Trophoblast cell (in vitro differentiated cells and primary cell): ENCODE results near the gene CABYR. TPM values are rescaled to one million over a fixed set of nuclear protein-coding genes. Genes with fewer than 3 reads are reported as not detected.

Source experiments
- DNase-seq, 2 donors: peaks; one replicate each; pipeline ENCODE4 v3.0.0-alpha.2; 2016
- H2AFZ ChIP-seq: 2 replicates; pipeline ENCODE4 v1.6.1; 2013; ENCODE audit warnings: low read length, moderate library complexity, mild to moderate bottlenecking; ENCODE audit not compliant: insufficient read depth, poor library complexity
- H2AK5ac ChIP-seq: 2 replicates; pipeline ENCODE4 v1.6.1; 2013; ENCODE audit warnings: mild to moderate bottlenecking, low read length
- H2BK120ac ChIP-seq: 2 replicates; pipeline ENCODE4 v1.6.1; 2013; ENCODE audit warnings: low read length, mild to moderate bottlenecking, moderate library complexity; ENCODE audit not compliant: insufficient read depth, poor library complexity
- H2BK12ac ChIP-seq: 2 replicates; pipeline ENCODE4 v1.6.1; 2013; ENCODE audit warnings: mild to moderate bottlenecking, low read length, moderate library complexity
- H2BK5ac ChIP-seq: 2 replicates; pipeline ENCODE4 v1.6.1; 2013; ENCODE audit warnings: low read length, low read depth, moderate library complexity, mild to moderate bottlenecking; ENCODE audit not compliant: poor library complexity
- H3K14ac ChIP-seq: 2 replicates; pipeline ENCODE4 v1.6.1; 2013; ENCODE audit warnings: mild to moderate bottlenecking, low read length
- H3K18ac ChIP-seq: 2 replicates; pipeline ENCODE4 v1.6.1; 2013; ENCODE audit warnings: mild to moderate bottlenecking, low read length
- H3K23ac ChIP-seq: 2 replicates; pipeline ENCODE4 v1.6.1; 2013; ENCODE audit warnings: low read length
- H3K27ac ChIP-seq: 2 replicates; pipeline ENCODE4 v1.5.1; 2013; ENCODE audit warnings: low read depth, mild to moderate bottlenecking, inconsistent platforms, low read length, moderate library complexity
- H3K27me3 ChIP-seq: 2 replicates; pipeline ENCODE4 v1.6.1; 2013; ENCODE audit warnings: inconsistent platforms, mild to moderate bottlenecking, low read length, moderate library complexity; ENCODE audit not compliant: insufficient read depth
- H3K36me3 ChIP-seq, 2 experiments: 1 replicate in 1 of 2; 2 replicates in 1 of 2; pipeline ENCODE4 v1.6.1; 2013; ENCODE audit warnings: low read length in 2 of 2, mild to moderate bottlenecking in 2 of 2, moderate library complexity in 1 of 2; ENCODE audit not compliant: insufficient read depth in 2 of 2, control insufficient read depth in 1 of 2
- H3K4ac ChIP-seq: 2 replicates; pipeline ENCODE4 v1.6.1; 2013; ENCODE audit warnings: low read depth, mild to moderate bottlenecking, low read length, moderate library complexity
- H3K4me1 ChIP-seq, 2 experiments: 1 replicate in 1 of 2; 2 replicates in 1 of 2; pipeline ENCODE4 v1.6.1; 2013; ENCODE audit warnings: low read length in 2 of 2, mild to moderate bottlenecking in 2 of 2, moderate library complexity in 1 of 2; ENCODE audit not compliant: insufficient read depth in 2 of 2, control insufficient read depth in 1 of 2
- H3K4me2 ChIP-seq: 2 replicates; pipeline ENCODE4 v1.6.1; 2013; ENCODE audit warnings: inconsistent platforms, mild to moderate bottlenecking, low read length, moderate library complexity
- H3K4me3 ChIP-seq: 2 replicates; pipeline ENCODE4 v1.5.1; 2013; ENCODE audit warnings: mild to moderate bottlenecking, low read depth, low read length, inconsistent platforms
- H3K79me1 ChIP-seq: one replicate; pipeline ENCODE4 v1.6.1; 2013; ENCODE audit warnings: low read length
- H3K79me2 ChIP-seq: 2 replicates; pipeline ENCODE4 v1.6.1; 2013; ENCODE audit warnings: low read length, mild to moderate bottlenecking; ENCODE audit not compliant: control insufficient read depth, insufficient read depth, poor library complexity
- H3K9ac ChIP-seq: 2 replicates; pipeline ENCODE4 v1.6.1; 2013; ENCODE audit warnings: mild to moderate bottlenecking, low read length
- H3K9me3 ChIP-seq: 2 replicates; pipeline ENCODE4 v1.6.1; 2013; ENCODE audit warnings: low read depth, mild to moderate bottlenecking, control low read depth, inconsistent platforms, low read length; ENCODE audit not compliant: insufficient read depth
- H4K12ac ChIP-seq: 2 replicates; pipeline ENCODE4 v1.6.1; 2013; ENCODE audit warnings: low read depth, mild to moderate bottlenecking, low read length, moderate library complexity
- H4K8ac ChIP-seq: 2 replicates; pipeline ENCODE4 v1.6.1; 2013; ENCODE audit warnings: low read depth, mild to moderate bottlenecking, low read length, moderate library complexity
- H4K91ac ChIP-seq: one replicate; pipeline ENCODE4 v1.6.1; 2013; ENCODE audit warnings: low read depth, mild to moderate bottlenecking, low read length, moderate library complexity
- WGBS: extraction: QIAGEN DNeasy Blood & Tissue Kit; methylation state at CpG from one replicate; pipeline ENCODE4 v1.1.7; 2013; ENCODE audit warnings: missing lambda C conversion rate; ENCODE audit not compliant: insufficient read length, insufficient coverage; ENCODE audit errors: extremely low coverage; 5-methylcytosine and 5-hydroxymethylcytosine counted together
- polyA plus RNA-seq: library from polyadenylated mRNA; stranded (reverse); fragments of 200-250 nt; gene quantifications from 2 replicates; pipeline ENCODE4 v1.2.3, GENCODE V29; 2013

The CABYR gene, protein sequence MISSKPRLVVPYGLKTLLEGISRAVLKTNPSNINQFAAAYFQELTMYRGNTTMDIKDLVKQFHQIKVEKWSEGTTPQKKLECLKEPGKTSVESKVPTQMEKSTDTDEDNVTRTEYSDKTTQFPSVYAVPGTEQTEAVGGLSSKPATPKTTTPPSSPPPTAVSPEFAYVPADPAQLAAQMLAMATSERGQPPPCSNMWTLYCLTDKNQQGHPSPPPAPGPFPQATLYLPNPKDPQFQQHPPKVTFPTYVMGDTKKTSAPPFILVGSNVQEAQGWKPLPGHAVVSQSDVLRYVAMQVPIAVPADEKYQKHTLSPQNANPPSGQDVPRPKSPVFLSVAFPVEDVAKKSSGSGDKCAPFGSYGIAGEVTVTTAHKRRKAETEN
- 11.1 and 11.6 TPM in 2 replicates for polyA plus RNA-seq

DNA sequence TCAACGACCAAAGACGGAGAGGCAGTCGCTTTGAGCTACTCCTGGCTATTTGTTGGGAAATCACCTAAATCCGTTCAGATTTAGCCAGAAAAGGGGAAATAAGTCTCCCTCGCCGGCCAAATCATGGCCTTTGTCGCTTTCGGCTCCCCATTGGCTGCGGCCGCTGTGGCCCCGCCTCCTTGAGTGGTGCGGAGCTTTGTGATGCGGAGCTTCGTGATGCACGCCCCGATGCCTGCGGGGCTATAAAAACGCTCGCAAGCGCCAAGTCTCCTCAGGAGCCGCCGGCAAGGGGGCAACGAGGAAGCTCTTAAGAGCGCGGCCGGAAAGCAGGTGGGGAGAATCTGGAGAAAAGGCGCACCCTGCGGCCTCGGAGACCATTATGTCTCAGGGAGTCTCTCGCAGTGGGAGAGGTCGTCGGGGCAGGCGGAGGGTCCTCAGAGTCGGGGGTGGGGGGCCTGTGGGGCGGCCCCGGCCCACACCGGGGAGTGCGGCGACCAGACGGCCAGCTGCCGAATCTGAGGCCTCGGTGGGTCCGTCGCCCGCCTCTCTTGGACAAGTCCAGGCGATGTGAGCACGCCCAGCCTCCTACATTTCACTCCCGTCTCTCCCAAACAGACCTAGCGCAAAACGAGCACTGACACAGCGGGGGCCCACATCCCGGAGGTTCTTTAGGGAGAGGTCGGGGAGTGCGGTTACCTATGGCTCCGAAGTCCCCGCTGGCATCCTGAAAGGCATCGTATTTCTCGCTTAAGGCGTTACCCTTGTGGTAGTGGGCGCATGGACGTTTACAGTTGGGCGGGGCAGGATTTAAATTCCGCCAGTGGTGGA lies at the start of gene CABYR:
Gene CABYR, plus strand, starts transcription at position 274 of the 828 bp plus-strand sequence. CDS start 4,053 bp downstream, outside the sequence.
- H2BK5ac ChIP-seq: no peak within 1 kb of the TSS
- H3K14ac ChIP-seq: no peak within 1 kb of the TSS
- H3K79me2 ChIP-seq: no peaks in the 10 kb centered on the region
- H4K8ac ChIP-seq: peak within 1 kb of the TSS; percentile 78
- H3K4me2 ChIP-seq: peak within 1 kb of the TSS; percentile 66
- peaks cover 3% of the 10 kb centered on the region for H3K79me1 ChIP-seq
- no peaks in the 10 kb centered on the region for H3K27me3 ChIP-seq
- no peak within 1 kb of the TSS for H3K23ac ChIP-seq
- H3K9me3 ChIP-seq: no peaks in the 10 kb centered on the region
- no peak within 1 kb of the TSS for H2AK5ac ChIP-seq
- DNase-seq: peak; percentile 81 to 84
- WGBS: no CpG with 5 or more reads among the region's 63 CpGs
- H3K27ac ChIP-seq: no peak within 1 kb of the TSS
- peak within 1 kb of the TSS; percentile 20 for H2BK120ac ChIP-seq
- H2AFZ ChIP-seq: peak within 1 kb of the TSS; percentile 1
- peaks cover 0 to 3% of the 10 kb centered on the region in 2 experiments for H3K36me3 ChIP-seq
- H4K12ac ChIP-seq: peak within 1 kb of the TSS; percentile 60
- H3K9ac ChIP-seq: no peak within 1 kb of the TSS
- no peak within 1 kb of the TSS for H2BK12ac ChIP-seq
- H3K4me1 ChIP-seq: peaks cover 0 to 2% of the 10 kb centered on the region in 2 experiments
- H3K4ac ChIP-seq: no peak within 1 kb of the TSS
- H3K4me3 ChIP-seq: peak within 1 kb of the TSS; percentile 72
- peak within 1 kb of the TSS; percentile 31 for H4K91ac ChIP-seq
- H3K18ac ChIP-seq: no peak within 1 kb of the TSS

DNA sequence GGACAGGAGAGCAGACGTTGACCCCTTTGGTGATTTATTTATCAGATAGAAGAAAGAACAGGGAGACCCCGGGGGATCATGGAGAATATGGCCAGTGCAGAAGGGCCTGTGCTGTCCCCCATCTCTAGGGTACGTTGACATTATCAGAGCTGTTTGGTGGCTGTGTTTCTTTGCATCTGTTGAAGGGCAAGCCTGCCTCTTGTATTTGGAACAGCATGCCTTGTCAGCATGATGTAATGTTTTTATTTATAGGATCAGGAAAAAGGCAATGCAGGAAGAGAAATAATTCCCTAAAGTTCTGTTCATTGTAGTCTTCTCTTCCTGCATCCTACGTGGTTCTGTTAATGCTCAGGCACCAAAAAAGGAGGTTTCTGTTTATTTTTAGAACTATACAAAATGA lies 49.8 kb upstream of the CABYR start:
- Histone ChIP-seq H3K9ac (no peak overlapping the region), H3K79me2 (no peaks in the 10 kb centered on the region), H2AK5ac (no peak overlapping the region), H3K18ac (no peak overlapping the region), H3K36me3 (no peaks in the 10 kb centered on the region), H2BK12ac (no peak overlapping the region), H3K9me3 (no peaks in the 10 kb centered on the region), H4K12ac (no peak overlapping the region), H2BK5ac (no peak overlapping the region), H3K27ac (no peak overlapping the region), H4K91ac (no peak overlapping the region), H3K4me1 (no peaks in the 10 kb centered on the region), H3K4me3 (no peak overlapping the region), H3K4me2 (no peak overlapping the region), H3K27me3 (no peaks in the 10 kb centered on the region), H3K79me1 (no peaks in the 10 kb centered on the region), H3K14ac (no peak overlapping the region), H4K8ac (no peak overlapping the region), H2AFZ (no peak overlapping the region), H3K4ac (no peak overlapping the region), H2BK120ac (no peak overlapping the region), H3K23ac (no peak overlapping the region)
- no peak for DNase-seq
- no CpG with 5 or more reads among the region's 4 CpGs for WGBS

DNA sequence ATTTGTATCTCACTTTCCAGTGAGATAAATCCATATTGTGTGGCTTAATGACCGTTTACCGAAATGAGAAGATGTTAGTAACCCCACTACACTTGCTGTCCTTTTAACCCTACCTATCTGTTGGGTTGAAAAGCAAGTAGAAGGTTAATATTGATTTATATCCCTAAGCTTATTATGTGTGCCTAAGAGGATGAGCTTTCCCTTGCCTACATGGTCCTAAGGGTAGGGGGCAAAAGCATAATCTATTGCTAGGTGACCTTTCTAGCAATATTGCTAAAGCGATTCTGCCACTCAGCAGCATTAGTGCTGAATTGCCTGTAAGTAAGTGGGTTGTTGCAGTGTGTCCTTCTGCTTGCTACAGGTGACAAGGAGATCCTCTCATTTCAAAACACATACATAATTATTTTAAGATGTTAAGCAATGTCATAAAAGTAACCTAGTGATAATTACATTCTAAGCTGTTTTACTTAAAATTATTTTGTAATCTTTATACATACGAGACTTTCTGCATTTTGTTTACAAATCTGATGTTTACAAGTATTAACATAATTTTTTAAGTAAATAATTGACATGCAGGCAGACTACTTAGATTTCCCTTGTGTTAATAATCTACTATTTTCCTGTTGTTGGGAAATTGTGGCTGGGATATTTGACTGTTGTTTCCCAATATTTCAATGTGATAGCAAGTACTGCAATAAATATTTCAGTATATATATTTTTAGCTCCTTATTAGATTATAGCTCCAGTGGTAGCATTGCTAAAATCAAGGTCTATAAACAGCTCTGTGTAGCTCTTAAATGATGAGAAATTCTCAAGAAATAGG lies 49.1 kb upstream of the CABYR start:
- DNase-seq: no peak
- Histone ChIP-seq H3K4me2 (no peak overlapping the region), H2AK5ac (no peak overlapping the region), H3K9ac (no peak overlapping the region), H3K79me1 (no peaks in the 10 kb centered on the region), H3K79me2 (no peaks in the 10 kb centered on the region), H4K8ac (no peak overlapping the region), H3K27ac (no peak overlapping the region), H2BK12ac (no peak overlapping the region), H4K12ac (no peak overlapping the region), H3K27me3 (no peaks in the 10 kb centered on the region), H2BK120ac (no peak overlapping the region), H3K18ac (no peak overlapping the region), H2AFZ (no peak overlapping the region), H3K9me3 (no peaks in the 10 kb centered on the region), H3K36me3 (no peaks in the 10 kb centered on the region), H3K4me1 (no peaks in the 10 kb centered on the region), H3K23ac (no peak overlapping the region), H2BK5ac (no peak overlapping the region), H3K14ac (no peak overlapping the region), H3K4ac (no peak overlapping the region), H4K91ac (no peak overlapping the region), H3K4me3 (no peak overlapping the region)
- WGBS: no CpG with 5 or more reads among the region's 4 CpGs

DNA sequence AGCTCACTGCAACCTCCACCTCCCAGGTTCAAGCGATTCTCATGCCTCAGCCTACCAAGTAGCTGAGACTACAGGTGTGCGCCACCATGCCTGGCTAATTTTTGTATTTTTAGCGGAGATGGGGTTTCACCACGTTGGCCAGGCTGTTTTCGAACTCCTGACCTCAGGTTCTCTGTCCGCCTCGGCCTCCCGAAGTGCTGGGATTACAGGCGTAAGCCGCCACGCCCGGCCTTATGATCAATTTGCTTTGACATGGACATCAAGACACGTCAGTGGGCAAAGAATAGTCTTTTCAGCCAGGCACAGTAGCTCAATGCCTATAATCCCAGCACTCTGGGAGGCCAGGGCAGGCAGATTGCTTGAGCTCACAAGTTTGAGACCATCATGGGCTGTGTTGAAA lies 48.0 kb upstream of the CABYR start:
- DNase-seq: no peak
- Histone ChIP-seq H4K91ac (no peak overlapping the region), H3K79me1 (no peaks in the 10 kb centered on the region), H4K12ac (no peak overlapping the region), H3K4ac (no peak overlapping the region), H2BK120ac (no peak overlapping the region), H3K36me3 (no peaks in the 10 kb centered on the region), H3K4me3 (no peak overlapping the region), H3K23ac (no peak overlapping the region), H3K14ac (no peak overlapping the region), H3K4me1 (no peaks in the 10 kb centered on the region), H2AK5ac (no peak overlapping the region), H2AFZ (no peak overlapping the region), H4K8ac (no peak overlapping the region), H3K9me3 (no peaks in the 10 kb centered on the region), H3K9ac (no peak overlapping the region), H3K4me2 (no peak overlapping the region), H3K79me2 (no peaks in the 10 kb centered on the region), H2BK5ac (no peak overlapping the region), H3K27me3 (no peaks in the 10 kb centered on the region), H2BK12ac (no peak overlapping the region), H3K18ac (no peak overlapping the region), H3K27ac (no peak overlapping the region)
- WGBS: no CpG with 5 or more reads among the region's 13 CpGs
